Measurements from ENCODE around the gene KIAA1217.

The KIAA1217 gene

GRCh38 chr10:24209432-24209771 is 464 bp downstream of the KIAA1217 start:
- no peak for DNase-seq (ENCODE audit: low spot score)

- DNase-seq (ENCODE audit: low spot score) = no peak
Measured at GRCh38 chr10:24209946-24210491, 1.1 kb downstream of the KIAA1217 start.

DNA sequence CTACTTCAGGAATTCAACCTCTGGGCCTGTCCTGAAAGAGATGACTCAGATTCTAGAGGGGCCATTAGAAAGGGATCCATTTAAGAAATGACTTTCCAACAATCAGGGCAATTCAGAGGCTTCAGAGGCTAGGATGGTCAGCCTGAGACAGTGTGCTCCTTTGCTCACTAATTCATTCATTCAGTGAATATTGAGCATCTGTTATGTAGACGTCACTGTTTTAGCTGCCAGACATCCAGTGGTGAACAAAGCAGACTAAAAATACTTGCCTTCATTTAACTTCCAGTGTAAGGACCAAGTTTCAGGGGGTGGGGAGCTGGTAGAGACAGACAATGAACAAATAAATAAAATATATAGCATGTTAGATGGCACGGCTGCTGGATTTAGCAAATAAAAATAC is 1.6 kb downstream of the KIAA1217 start:
- no peak for DNase-seq (ENCODE audit: low spot score)

DNA sequence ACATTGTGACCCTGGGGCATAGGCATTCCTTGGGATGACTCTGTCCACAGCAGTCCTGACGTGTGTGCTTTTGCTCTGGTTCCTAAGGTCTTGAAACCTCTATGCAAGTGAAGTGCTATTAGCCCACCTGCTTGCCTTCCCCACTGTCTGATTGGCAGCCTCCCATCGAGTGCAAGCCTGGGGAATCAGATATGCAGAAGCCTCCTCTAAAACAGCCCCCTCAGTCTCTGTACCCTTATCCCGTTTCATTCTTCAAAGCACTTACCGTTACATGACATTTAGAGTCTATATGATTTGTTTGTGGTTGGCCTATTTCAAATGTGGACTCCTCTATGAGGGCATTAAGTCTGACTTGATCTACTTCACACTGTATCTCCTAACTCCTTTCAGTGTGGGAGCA is 4.3 kb downstream of the KIAA1217 start:
- DNase-seq (ENCODE audit: low spot score) = no peak

DNA sequence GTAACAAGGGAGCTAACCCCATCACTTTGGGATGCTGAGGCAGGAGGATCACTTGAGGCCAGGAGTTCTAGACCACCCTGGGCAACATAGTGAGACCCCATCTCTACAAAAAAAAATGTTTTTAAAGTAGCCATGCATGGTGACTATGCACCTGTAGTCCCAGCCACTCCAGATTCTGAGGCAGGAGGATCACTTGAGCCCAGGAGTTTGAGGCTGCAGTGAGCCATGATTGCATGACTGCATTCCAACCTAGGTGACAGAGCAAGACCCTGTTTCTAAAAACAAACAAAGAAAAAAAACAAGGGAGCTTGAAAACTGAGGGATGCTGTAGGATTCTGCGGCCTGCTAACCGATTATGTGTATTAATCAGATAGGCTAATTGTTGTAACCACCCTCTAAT is 4.9 kb downstream of the KIAA1217 start:
- DNase-seq (ENCODE audit: low spot score) = no peak

GRCh38 chr10:24214762-24215161 is 5.8 kb downstream of the KIAA1217 start:
- no peak for DNase-seq (ENCODE audit: low spot score)

GRCh38 chr10:24215196-24215595 is 6.3 kb downstream of the KIAA1217 start:
- DNase-seq (ENCODE audit: low spot score) = no peak

- DNase-seq (ENCODE audit: low spot score) = no peak
Measured at GRCh38 chr10:24215603-24216002, 6.7 kb downstream of the KIAA1217 start.

GRCh38 chr10:24219963-24220362 is 11.0 kb downstream of the KIAA1217 start:
- no peak for DNase-seq (ENCODE audit: low spot score)

DNA sequence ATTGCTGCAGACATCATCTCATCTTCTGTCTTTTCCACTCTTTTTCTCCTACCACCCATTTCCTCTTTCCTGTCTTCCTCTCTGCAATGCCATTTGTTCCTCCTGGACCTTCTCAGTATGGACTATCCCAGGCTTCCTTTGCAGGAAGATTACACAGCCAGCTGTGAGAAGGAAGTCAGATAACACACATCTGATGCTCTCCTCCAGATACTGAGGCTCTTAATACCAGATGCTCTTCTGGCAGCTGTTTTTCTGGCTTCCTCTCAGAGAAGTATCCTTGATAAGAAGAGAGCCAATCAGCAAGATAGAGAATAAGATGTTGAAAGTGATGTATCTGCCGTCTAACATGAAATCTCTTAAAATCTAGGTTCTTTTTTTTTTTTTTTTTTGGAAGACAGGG is 14.4 kb downstream of the KIAA1217 start:
- DNase-seq (ENCODE audit: low spot score) = no peak

- no peak for DNase-seq (ENCODE audit: low spot score)
Measured at GRCh38 chr10:24223953-24224352, 15.0 kb downstream of the KIAA1217 start.

DNA sequence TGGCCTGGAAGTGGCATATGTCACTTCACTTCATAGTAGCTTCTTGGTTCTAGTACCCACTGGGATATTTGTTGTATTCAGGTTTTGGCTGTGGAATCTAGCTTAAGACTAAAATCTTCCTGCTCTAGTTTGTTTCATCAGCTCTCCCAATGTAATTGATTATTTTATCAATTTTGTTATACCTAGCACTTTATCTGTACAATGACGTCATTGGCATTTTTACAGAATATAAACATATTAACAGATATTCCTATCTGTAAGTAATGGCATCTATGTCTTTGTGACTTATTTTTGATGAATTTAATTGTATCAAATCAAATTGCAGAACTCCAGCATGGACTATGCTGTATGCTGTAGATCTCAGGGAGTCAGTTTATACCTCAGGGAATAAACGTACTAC is 19.7 kb downstream of the KIAA1217 start:
- no peak for DNase-seq (ENCODE audit: low spot score)

- no peak for DNase-seq (ENCODE audit: low spot score)
Measured at GRCh38 chr10:24229909-24230308, 21.0 kb downstream of the KIAA1217 start.

- DNase-seq (ENCODE audit: low spot score) = no peak
Measured at GRCh38 chr10:24231200-24231599, 22.3 kb downstream of the KIAA1217 start.

GRCh38 chr10:24234784-24235183 is 25.8 kb downstream of the KIAA1217 start:
- no peak for DNase-seq (ENCODE audit: low spot score)

- DNase-seq (ENCODE audit: low spot score) = no peak
Measured at GRCh38 chr10:24235471-24235870, 26.5 kb downstream of the KIAA1217 start.

- DNase-seq (ENCODE audit: low spot score) = no peak
Measured at GRCh38 chr10:24237801-24238395, 29.0 kb downstream of the KIAA1217 start.

DNA sequence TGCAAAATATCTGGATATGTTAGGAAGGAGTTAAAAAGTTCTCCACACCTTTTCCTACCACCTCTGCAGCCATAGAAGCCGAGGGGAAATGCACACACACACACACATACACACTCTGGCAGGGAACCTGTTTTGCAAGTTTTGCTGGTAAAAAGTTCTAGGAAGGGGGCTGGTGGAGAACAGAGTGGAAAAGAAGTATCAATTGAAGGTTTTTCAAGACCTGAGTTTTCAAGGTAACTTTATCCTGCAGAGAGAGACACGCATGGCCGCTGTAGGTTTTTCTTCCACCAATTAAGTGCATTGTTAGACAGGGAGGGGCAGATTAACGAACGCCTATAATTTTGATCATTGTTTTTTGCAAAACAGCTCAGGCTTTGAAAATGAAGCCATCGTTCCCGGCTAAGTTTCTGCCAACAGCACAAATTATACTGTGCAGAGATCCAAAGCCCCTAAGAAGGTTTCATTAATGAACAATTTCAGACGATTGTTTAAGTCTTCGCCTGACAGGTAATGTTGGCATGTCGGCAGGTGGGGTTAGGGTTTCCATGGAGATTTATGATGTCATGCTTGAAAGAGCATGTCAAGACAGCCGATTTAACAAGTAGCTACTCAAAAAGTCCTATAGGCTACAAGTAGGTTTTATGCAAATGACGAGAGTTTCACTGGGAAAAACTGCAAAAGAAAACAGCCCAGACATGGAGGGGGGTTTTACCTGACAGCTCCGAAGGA is 29.7 kb downstream of the KIAA1217 start:
- no peak for DNase-seq (ENCODE audit: low spot score)

DNA sequence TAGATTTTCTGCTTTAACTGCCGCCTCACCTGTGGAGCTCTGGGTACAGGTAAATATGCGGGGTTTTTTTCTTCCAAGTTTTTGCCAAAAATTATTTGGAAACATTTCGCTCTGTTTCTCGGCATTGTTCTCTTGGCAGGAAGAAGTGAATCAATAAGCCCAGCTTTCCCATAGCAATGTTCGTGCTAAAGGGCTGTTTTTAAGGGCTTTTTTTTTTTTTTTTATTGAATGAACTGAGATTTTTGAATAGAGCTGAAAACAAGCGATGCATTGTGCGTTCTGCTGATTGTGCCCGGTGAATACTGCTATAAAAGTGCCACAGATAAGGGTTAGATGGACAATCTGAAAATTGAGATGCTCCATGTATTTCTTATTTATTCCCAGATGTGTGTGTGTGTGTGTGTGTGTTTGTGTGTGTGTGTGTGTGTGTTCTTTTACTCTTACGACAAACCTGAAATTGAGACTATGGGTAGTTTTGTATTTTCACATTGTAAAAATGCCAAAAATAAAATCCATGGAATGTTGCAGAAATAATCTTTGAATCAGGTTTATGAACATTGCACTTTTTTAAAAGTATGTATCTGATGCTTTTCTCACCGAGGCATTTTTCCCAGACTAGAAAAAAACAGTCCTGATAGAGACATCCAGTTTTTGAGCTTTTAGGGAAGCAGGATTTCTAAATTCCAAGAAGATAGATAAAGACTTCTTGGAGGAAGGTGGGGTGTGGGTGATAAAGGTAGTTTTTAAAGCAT is 30.5 kb downstream of the KIAA1217 start:
- no peak for DNase-seq (ENCODE audit: low spot score)

DNA sequence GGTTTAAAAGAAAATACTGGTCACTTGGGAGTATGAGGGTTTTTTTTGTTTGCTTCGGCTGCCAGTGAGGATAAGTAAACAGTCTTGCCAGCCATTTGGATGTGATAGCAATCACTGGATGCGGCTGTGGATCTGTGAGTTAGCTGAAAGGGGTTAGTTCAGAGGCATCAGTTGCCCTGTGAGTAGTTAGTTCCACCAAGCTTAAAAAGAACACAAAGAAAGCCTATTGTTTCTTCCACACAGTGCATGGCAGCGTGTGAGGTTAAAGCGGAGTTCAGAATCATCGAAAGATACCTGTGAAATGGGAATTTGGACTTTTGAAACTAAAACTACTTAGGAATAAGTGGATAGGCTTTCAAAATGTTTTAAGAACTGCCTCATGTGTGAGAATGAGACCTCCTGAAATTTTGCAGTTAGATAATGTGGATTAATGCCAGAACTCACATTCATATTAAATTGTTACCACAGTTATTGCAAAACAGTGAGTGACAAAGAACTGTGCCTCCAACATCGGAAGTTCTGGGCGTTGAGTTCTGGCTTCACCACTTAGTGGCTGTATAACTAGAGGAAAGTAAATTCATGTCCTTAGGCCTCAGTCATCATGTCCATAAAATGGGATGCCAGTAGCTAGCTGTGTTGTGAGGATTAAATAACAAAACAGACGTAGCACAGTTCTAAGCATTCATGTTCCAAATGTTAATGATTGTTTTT is 31.3 kb downstream of the KIAA1217 start:
- no peak for DNase-seq (ENCODE audit: low spot score)

DNA sequence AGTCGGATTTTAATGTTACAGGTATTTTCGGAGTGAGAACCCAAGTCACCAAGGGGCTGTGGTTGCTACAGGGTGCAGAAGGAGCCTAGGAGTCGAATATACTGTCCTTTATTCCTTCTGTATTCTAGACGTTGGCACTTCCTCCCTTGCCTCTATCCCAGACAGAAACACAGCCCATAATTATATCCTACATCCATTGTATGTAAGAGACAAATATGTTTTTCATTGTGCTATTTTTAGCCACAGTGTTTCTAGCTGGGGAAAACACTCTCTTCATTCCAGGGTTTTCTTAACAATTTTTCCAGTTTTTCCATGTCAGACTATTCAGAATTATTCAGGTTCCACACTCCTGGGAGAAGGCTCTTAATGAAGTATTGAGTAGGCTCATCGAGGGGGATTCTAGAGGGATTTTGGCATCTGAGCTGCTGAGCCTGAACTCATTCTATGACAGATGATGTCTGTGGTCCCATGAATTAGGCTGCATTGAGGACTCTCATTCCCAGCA is 32.6 kb downstream of the KIAA1217 start:
- no peak for DNase-seq (ENCODE audit: low spot score)

- DNase-seq (ENCODE audit: low spot score) = no peak
Measured at GRCh38 chr10:24242562-24242961, 33.6 kb downstream of the KIAA1217 start.
